ENCODE results near the gene RAVER2.

- no peak for TF ChIP-seq POLR2AphosphoS5 (IDR thresholded peaks at IDR 0.05; ENCODE audit: low read depth)
- no peak for TF ChIP-seq CTCF (IDR thresholded peaks at IDR 0.05; ENCODE audit: insufficient read depth, low read length)
- TF ChIP-seq REST (IDR thresholded peaks at IDR 0.05; ENCODE audit: insufficient replicate concordance, low read depth): no peak
- TF ChIP-seq GABPA (IDR thresholded peaks at IDR 0.05; ENCODE audit: low read depth): no peak
Measured at GRCh38 chr1:64867266-64867665, 122.4 kb downstream of the RAVER2 start.

All from HL-60 (cell line).